H1 (cell line): ENCODE results near the gene PRRG3. TPM values are rescaled to one million over a fixed set of nuclear protein-coding genes. Genes with fewer than 3 reads are reported as not detected.

Experiments used
- ATF2 ChIP-seq: IDR thresholded peaks from 2 replicates; pipeline ENCODE4 v1.6.1; 2012; ENCODE audit warnings: low read length, inconsistent platforms
- EP300 ChIP-seq, 2 experiments: IDR thresholded peaks; 1 replicate in 1 of 2; 2 replicates in 1 of 2; pipeline ENCODE4 v1.6.1; 2011 to 2012; ENCODE audit warnings: low read depth in 2 of 2, low read length in 2 of 2, mild to moderate bottlenecking in 2 of 2, borderline replicate concordance in 1 of 2, inconsistent platforms in 1 of 2, moderate library complexity in 1 of 2
- RAD21 ChIP-seq, 2 experiments: IDR thresholded peaks in 1 of 2; conservative IDR thresholded peaks in 1 of 2; 2 replicates each; pipeline ENCODE4 v1.6.1; 2011; ENCODE audit warnings: low read depth in 2 of 2, low read length in 2 of 2, improper control_type of control experiment in 1 of 2, inconsistent platforms in 1 of 2, mild to moderate bottlenecking in 1 of 2, moderate library complexity in 1 of 2
- YY1 ChIP-seq: IDR thresholded peaks from 2 replicates; pipeline ENCODE4 v1.6.1; 2011; ENCODE audit warnings: low read depth, mild to moderate bottlenecking, low read length
- polyA plus RNA-seq, 7 experiments: library from polyadenylated mRNA; depleted of rRNA in 3 of 7; stranded (reverse) in 5 of 7; unstranded in 2 of 7; fragments of >200 nt in 5 of 7; fragments of 200-250 nt in 2 of 7; gene quantifications; 1 replicate in 5 of 7; 2 replicates in 1 of 7; 4 replicates in 1 of 7; pipeline versions ENCODE4 v1.2.1 to v1.2.3, GENCODE V29; 2011 to 2013; ENCODE audit warnings: missing spikeins in 2 of 7, mixed read lengths in 2 of 7
- total RNA-seq: library from RNA; stranded (reverse); fragmentation: NEBNext Ultra II Directional; extraction: Animal tissue kit (Norgen Biotek cat#: 25700); gene quantifications from 2 replicates; pipeline ENCODE4 v1.2.1, GENCODE V29; 2021

PRRG3 gene
- total and polyA plus RNA-seq, 2 of the 8 experiments (the other 6 are each of a cell fraction or from before 2014, with no cell fraction given): 4.2 to 5.4 TPM

GRCh38 chrX:151701531-151701930 is 6.3 kb downstream of the PRRG3 start (continued):
- no peak for TF ChIP-seq ATF2
- TF ChIP-seq YY1: no peak
- no peak for TF ChIP-seq RAD21 (IDR thresholded peaks at IDR 0.05 in 1 of 2, conservative IDR thresholded peaks at IDR 0.05 in 1 of 2; ENCODE audit: low read depth in 2 of 2, low read length in 2 of 2)
- no peak for TF ChIP-seq EP300 (IDR thresholded peaks at IDR 0.05; ENCODE audit: borderline replicate concordance in 1 of 2, low read depth in 2 of 2, low read length in 2 of 2)
